HuH-7 (cell line): ENCODE measurements around the gene CCNJ.
"Not testable (repeated sequence)": the region's sequence is repeated elsewhere in the genome, so short reads cannot be mapped to it uniquely, and the experiment has no call there.

Experiments used
- DNase-seq: peaks from one replicate; pipeline ENCODE4 v3.0.0; 2011; ENCODE audit warnings: low spot score

CCNJ gene

GRCh38 chr10:96043033-96043892 is at the start of gene CCNJ:
Gene CCNJ, plus strand, starts transcription at chr10:96043583. Its CDS starts 811 bp downstream, at chr10:96044394.
- peak; percentile 95 for DNase-seq

DNA sequence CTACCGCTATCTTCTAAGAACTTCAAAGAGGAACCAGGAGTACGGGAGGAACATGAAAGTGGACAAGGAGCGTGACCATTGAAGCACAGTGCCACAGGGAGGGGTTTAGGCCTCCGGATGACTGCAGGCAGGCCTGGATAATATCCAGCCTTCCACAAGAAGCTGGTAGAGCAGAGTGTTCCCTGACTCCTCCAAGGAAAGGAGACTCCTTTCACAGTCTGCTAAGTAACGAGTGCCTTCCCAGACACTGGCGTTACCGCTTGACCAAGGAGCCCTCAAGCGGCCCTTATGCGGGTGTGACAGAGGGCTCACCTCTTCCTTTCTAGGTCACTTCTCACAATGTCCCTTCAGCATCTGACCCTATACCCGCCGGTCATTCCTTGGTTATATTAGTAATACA is 49.0 kb upstream of the CCNJ start:
- not testable (repeated sequence) for DNase-seq

DNA sequence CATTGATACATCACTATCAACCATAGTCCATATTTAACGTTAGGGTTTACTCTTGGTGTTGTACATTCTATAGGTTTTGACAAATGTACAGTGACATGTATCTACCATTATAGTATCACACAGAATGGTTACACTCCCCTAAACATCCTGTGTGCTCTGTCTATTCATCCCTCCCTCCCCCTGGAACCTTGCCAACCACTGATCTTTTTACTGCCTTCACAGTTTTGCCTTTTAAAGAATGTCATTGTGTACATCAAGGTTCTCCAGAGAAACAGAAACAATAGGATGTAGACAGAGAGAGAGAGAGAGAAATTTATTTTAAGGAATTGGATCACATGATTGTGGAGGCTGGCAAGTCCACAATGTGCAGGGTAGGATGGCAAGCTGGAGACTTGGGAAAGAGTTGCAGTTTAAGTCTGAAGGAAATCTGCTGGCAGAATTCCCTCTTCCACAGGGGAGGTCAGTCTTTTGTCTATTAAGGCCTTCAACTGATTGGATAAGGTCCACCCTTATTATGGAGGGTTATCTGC is 45.1 kb upstream of the CCNJ start:
- DNase-seq, result no peak

DNA sequence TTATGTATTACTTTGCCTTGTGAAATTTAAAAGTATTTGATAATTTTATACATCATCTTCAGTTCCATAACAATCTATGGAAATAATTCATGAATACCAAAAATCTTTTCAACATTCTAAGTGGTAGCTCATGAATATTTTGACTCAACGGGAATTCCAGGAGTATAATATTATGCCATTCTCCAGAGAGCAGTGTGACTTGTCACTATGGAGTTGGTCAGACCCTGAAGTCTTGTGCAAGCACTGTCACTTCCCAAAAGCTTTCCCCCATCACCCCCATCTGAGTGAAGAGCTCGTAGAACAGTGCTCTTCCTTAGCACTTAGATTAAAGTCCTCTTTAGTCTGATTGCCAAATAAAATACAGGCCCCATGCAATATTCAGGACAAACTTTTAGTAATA is 29.4 kb upstream of the CCNJ start:
- DNase-seq, result no peak

DNA sequence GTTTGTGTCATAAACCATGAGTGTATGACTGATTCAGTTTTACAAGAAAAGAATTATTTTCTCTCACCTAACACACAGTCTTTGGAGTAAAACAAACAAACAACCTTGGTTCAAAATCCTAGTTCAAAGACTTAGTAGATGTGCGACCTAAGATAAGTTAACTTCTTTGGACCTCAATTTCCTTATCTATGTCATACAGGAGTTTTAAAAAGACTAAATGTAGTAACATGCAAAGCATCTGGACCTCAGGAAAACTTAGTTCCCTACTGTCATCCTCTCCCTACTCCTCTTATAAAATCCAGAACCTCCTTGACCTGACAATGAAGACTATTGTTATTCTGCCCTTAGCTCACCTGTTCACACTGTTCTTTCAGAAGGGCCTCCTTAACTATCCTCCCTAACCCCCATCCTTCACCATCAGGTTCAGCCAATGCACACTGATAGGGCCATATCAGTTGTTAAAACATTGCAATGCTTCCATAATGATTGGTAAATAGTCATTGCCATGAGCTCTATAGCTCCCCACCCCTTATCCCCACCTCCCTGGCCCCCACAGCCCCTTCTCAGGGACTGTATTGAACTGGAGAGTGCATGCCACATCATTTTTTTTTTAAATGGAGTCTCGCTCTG is 28.8 kb upstream of the CCNJ start:
- no peak for DNase-seq

DNA sequence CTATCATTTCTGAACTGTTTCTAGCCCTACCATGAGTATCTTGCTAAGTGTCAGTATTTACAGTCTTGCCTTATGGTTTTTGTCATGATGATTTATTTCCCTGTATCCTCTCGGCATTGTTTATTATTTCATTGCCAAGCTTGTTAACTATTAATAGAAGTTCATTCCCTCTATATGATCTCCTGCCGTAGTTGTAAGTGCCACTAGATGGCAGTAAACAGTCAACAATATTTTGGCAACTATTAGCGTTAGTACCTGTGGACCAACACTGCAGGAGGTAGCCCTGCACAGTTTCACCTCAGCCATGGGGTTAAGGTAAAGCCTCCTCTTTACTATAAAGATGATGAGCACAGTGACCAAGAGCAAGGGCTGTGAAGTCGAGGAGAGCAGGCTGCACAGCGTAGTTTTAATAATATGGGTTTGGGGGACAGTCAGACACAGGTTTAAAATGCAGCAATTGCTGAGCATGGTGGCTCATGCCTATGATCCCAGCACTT is 26.1 kb upstream of the CCNJ start:
- DNase-seq, result peak; percentile 47

DNA sequence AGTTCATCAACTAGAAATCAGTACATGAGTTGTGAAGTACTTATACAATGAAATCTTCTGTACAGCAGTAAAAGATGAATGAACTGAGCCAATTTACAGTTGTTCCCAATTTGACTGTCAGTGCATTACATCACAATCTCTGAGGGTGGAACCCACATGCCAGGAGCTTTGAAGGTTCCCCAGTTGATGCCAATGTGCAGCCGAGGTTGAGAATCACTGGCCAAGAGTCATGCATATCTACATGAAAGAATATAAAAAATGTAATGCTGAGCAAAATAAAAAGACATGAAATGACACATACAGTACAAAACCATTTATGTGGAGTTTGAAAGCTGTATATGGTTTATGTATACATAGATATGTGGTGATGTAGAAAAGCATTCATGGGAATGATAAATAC is 22.1 kb upstream of the CCNJ start:
- DNase-seq, result no peak

DNA sequence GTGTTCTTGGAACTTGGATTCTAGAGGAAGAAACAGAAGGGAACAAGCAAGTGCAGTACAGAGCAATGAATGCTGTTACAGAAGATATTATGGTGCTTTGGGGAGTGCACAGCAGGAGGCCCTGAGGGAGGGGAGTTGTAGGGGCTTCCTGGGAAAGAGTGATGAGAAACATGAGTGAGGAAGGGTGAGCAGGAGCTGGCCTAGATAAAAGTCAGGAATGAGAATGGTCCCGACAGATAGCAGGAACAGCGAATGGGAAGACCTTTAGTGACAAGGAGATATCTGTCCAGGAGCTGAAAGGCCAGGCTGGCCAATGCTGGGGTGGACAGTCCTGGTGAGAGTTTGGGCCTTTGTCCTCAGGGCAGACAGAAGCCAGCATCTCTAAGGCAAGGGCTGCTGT is 20.6 kb upstream of the CCNJ start:
- no peak for DNase-seq

- DNase-seq, result no peak
These were observed 20.2 kb upstream of the CCNJ start for GRCh38 chr10:96023168-96023567.

GRCh38 chr10:96025566-96025965 is 17.8 kb upstream of the CCNJ start:
- peak; percentile 29 for DNase-seq

DNA sequence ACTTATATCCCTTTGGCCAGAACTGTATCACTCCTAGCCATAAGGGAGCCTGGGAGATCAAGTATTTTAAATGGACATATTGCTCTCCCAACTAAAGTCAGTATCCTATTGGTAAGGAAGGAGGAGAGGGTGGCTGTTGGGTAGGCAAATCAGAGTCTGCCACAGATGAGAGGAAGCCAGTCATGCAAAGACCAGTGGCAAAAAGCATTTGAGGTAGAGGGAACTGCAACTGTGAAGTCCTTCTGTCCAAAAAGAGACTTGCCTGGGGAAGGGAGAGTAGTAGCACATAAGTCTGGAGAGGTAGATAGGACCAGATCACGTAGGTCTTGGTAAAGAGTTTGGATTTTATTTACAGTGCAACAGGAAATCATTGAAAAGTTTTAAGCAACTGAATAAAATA is 8.8 kb upstream of the CCNJ start:
- no peak for DNase-seq

GRCh38 chr10:96038476-96039387 is 4.7 kb upstream of the CCNJ start:
- no peak for DNase-seq

GRCh38 chr10:96041146-96041545 is 2.2 kb upstream of the CCNJ start:
- no peak for DNase-seq

GRCh38 chr10:96043893-96044715 is 721 bp downstream of the CCNJ start:
- peak; percentile 57 for DNase-seq

GRCh38 chr10:96044736-96045135 is 1.4 kb downstream of the CCNJ start:
- no peak for DNase-seq

DNA sequence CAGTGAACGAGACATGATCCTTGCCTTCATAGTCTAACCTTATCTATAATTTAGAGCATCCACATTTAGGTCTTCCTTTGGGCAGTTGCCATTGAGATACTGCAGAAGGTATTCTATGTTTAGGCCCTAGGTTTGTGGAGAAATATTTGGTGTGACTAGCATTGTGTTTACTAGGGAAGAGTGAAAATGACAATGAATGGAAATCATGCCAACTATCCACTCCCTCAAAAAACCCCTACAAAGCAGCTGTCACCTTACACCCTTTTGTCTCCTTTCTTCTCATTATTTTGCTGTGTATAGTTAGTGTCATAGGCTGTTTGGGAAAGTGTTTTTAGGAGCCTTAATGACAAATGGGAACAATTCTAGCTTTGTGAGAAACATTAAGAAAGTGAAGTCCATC is 3.2 kb downstream of the CCNJ start:
- no peak for DNase-seq

DNA sequence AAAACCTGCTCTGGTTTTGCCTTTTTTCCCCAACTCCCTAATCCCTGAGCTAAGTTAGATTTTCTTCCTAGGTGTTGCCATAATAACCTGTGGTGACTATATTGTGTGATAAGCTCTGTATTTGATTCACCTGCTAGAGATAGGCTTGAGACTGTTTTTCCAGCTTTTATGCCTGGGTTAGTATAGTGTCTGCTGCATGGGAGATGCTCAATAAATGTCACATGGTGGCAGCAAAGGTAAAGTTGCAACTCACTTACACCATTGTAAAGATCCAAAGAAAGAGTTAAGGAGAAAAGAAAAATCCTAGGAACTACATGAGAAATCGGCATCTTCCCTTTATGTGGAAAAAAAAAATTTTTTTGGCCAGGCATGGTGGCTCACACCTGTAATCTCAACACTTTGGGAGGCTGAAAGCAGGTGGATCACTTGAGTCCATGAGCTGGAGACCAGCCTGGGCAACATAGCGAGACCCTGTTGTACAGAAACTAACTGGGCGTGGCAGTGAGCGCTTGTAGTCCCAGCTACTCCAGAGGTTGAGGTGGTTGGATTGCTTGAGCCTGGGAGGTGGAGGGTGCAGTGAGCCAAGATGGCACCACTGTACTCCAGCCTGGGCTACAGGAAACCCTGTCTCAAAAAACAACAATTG is 3.7 kb downstream of the CCNJ start:
- DNase-seq, result peak; percentile 42

- DNase-seq, result not testable (repeated sequence)
These were observed 4.5 kb downstream of the CCNJ start for GRCh38 chr10:96047925-96048324.

DNA sequence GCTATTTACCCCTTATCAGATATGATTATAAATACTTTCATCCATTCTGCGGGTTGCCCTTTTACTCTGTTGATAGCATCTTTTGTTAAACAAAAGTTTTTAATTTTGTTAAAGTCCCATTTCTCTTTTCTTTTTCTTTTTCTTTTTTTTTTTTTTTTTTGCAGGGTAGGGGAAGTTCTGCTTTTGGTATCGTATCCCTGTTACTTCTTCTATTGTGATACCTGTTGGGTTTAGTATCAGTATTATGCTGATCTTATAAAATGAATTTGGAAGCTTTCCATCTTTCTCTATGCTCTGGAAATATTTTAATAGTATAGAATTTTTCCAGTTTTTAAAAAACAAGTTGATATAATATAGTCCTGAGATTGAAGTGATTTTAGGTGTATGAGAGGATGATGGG is 6.0 kb downstream of the CCNJ start:
- DNase-seq, result no peak

DNA sequence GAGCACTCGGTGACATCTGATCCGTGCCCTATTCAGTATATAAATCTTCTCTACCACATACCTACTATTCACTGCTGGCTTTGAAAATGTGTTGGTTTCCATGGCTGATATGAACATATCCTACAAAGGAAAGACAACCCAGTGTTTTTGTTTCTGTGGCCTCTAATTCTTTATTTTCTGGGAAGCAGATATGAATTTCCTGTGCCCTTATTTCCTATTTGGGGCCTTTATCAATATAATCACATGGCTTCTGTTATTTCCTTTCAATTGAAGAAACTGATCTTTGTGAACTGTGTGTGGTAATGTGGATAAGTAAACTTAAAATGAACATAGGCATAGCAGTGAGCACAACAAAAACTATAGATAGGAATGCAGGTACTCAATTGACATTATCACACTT is 10.6 kb downstream of the CCNJ start:
- no peak for DNase-seq

GRCh38 chr10:96056787-96057186 is 13.4 kb downstream of the CCNJ start:
- DNase-seq, result no peak
